ENCODE data around the gene ACTN1. TPM values are rescaled to one million over a fixed set of nuclear protein-coding genes. Genes with fewer than 3 reads are reported as not detected.
"Not testable (repeated sequence)": the region's sequence is repeated elsewhere in the genome, so short reads cannot be mapped to it uniquely, and the experiment has no call there.

Gene ACTN1
- total RNA-seq: 209 TPM

DNA sequence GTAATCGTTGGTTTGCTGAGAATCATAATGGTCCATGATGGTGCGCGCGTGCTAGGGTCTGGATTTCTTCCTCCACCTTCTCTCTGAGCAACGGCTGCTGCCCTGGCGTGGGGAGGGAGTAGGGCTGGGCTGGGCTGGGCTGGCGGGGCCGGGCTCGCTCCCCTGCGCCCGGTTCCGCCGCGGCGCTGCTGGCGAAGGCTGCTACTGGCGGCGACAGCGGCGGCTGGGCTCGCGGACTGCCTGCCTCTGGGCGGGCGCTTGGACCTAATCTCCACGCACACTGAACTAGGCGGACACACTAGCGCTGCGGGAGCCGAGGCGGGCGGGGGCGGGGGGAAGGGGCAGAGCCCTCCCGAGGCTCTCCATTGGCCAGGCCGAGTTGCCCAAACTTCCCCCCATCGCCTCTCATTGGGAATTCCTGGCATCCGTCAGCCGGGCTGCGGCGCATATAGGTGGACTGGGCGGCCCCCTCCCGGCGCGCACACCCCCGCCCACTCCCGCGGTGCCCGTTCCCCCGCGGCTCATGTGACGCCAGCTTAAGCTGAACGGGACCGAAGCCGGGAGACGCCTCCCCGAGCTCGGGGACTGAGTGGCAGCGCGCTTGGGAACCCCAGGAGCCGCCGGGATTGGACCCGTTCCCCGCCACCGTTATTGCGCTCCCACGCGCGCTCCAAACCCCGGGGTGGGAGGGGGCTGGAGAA, at the start of gene ACTN1:
TSS of gene ACTN1 (minus strand) at position 282 of the 701 bp plus-strand sequence. CDS start at position 36, 246 bp downstream.
- Histone ChIP-seq H3K9me3 (no peaks in the 10 kb centered on the region), H3K27me3 (no peaks in the 10 kb centered on the region), H3K4me3 (peak within 1 kb of the TSS; percentile 75 to 86), H3K36me3 (no peaks in the 10 kb centered on the region), H3K27ac (peak within 1 kb of the TSS; percentile 96), H3K4me1 (peaks cover 46% of the 10 kb centered on the region)
- TF ChIP-seq, protein P1, sequence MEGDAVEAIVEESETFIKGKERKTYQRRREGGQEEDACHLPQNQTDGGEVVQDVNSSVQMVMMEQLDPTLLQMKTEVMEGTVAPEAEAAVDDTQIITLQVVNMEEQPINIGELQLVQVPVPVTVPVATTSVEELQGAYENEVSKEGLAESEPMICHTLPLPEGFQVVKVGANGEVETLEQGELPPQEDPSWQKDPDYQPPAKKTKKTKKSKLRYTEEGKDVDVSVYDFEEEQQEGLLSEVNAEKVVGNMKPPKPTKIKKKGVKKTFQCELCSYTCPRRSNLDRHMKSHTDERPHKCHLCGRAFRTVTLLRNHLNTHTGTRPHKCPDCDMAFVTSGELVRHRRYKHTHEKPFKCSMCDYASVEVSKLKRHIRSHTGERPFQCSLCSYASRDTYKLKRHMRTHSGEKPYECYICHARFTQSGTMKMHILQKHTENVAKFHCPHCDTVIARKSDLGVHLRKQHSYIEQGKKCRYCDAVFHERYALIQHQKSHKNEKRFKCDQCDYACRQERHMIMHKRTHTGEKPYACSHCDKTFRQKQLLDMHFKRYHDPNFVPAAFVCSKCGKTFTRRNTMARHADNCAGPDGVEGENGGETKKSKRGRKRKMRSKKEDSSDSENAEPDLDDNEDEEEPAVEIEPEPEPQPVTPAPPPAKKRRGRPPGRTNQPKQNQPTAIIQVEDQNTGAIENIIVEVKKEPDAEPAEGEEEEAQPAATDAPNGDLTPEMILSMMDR (IDR thresholded peaks at IDR 0.05): no peak
- TF ChIP-seq POLR2A (IDR thresholded peaks at IDR 0.05) (peak in 1 of 2 donors; percentile 90), POLR2AphosphoS5 (IDR thresholded peaks at IDR 0.05; ENCODE audit: insufficient read depth in 1 of 2, low read depth in 1 of 2) (peak; percentile 88 to 96)
- intact Hi-C loops (cut with DNase I): loop anchor here (5.0 to 10.0 kb wide), 4 partner anchors 42 to 108 kb away; no protein-coding TSS in a partner anchor
- peak in 1 of 2 donors; percentile 98 for DNase-seq (ENCODE audit: extremely low spot score in 2 of 2)

DNA sequence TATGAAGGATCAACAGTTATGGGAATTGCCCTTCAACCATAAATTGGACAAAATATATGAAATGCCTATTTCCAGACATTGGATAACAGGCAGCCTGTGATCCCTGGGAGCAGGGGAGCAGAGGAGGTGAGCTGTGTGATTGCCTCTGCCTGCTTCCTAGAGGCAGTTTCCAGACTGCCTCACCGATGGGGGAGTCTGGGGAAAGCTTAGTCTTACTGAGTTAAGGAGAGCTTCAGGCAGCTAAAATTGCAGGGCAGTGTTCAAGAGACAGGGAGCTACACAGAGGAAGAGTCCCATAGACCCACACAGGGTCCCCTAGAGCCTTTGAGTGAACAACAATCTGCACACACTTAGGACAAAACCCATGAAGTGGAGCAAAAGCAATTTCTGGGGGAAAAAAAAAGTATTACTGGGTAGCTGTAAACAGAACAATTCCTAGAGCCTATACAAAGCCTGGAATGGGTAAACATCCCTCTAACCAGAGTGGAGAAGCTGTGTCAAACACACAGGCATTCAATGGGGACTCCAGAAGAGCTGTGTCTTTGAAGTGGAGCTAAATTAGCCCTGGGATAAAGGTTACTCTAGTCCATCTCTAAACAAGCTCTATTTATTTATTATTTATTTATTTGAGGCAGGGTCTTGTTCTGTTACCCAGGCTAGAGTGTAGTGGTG, 48.3 kb upstream of the ACTN1 start:
- no peaks in the 10 kb centered on the region for H3K4me1 ChIP-seq
- no peak overlapping the region for H3K27ac ChIP-seq
- intact Hi-C loops (cut with DNase I): no loop called here
- no peaks in the 10 kb centered on the region for H3K9me3 ChIP-seq
- no peaks in the 10 kb centered on the region for H3K27me3 ChIP-seq
- no peak for TF ChIP-seq POLR2A (IDR thresholded peaks at IDR 0.05)
- TF ChIP-seq, protein P1 (IDR thresholded peaks at IDR 0.05): no peak
- TF ChIP-seq POLR2AphosphoS5 (IDR thresholded peaks at IDR 0.05; ENCODE audit: insufficient read depth in 1 of 2, low read depth in 1 of 2): no peak
- DNase-seq (ENCODE audit: extremely low spot score in 2 of 2): no peak
- no peak overlapping the region for H3K4me3 ChIP-seq
- no peaks in the 10 kb centered on the region for H3K36me3 ChIP-seq

DNA sequence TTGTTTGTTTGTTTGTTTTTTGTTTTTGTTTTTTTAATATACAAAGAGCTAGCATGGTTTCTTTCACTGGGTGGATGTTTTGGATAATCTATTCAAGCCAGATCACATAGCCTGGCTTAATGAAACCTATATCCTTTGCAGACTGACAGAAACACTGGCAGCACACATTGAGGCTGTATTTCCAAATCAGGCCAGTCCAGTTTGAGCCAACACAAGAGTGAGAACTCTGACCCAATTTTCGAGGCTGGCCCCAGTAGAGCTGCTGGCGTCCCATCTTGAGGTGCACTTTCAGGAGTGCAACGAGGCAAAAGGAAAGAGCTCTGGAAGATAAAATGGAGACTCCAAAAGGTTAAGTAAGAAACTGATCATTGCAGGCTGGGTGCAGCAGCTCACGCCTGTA, 43.9 kb upstream of the ACTN1 start:
- no peak overlapping the region for H3K27ac ChIP-seq
- intact Hi-C loops (cut with DNase I): no loop called here
- no peak for DNase-seq (ENCODE audit: extremely low spot score in 2 of 2)
- H3K4me1 ChIP-seq: no peaks in the 10 kb centered on the region
- H3K9me3 ChIP-seq: no peaks in the 10 kb centered on the region
- no peak overlapping the region for H3K4me3 ChIP-seq
- H3K27me3 ChIP-seq: no peaks in the 10 kb centered on the region
- TF ChIP-seq, protein P1 (IDR thresholded peaks at IDR 0.05): no peak
- TF ChIP-seq POLR2A (IDR thresholded peaks at IDR 0.05): no peak
- no peak for TF ChIP-seq POLR2AphosphoS5 (IDR thresholded peaks at IDR 0.05; ENCODE audit: insufficient read depth in 1 of 2, low read depth in 1 of 2)
- no peaks in the 10 kb centered on the region for H3K36me3 ChIP-seq

DNA sequence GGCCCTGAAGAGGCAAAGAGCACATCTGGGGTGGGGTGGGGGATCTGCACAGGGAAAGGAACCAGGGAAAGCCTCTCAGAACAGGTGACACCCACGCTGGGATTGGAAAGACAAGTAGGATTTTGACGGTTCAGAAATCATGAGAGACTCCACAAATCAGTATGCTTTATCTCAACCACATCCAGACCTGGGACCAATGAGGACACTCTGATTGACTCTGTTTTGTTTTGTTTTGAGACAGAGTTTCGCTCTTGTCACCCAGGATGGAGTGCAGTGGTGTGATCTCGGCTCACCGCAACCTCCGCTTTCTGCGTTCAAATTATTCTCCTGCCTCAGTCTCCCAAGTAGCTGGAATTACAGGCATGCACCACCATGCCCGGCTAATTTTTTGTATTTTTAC, 43.0 kb upstream of the ACTN1 start:
- H3K9me3 ChIP-seq; H3K27ac ChIP-seq; H3K4me1 ChIP-seq; H3K36me3 ChIP-seq; DNase-seq (ENCODE audit: extremely low spot score in 2 of 2); H3K4me3 ChIP-seq; intact Hi-C loops (cut with DNase I); H3K27me3 ChIP-seq: not testable (repeated sequence)

DNA sequence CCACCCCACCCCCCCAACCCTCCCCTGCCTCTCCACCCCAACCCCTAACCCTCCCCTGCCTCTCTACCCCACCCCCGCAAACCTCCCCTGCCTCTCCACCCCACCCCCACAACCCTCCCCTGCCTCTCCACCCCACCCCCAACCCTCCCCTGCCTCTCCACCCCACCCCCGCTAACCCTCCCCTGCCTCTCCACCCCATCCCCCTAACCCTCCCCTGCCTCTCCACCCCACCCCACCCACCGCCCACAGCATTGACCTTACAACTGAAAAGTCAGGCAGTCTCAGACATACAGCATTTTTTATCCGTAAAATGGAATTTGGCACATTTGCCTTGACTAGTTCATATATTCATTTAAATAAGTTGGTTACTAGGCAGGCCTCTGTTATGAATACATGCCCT, 38.6 kb upstream of the ACTN1 start:
- TF ChIP-seq, protein P1 (IDR thresholded peaks at IDR 0.05): no peak
- TF ChIP-seq POLR2A (IDR thresholded peaks at IDR 0.05) (no peak), POLR2AphosphoS5 (IDR thresholded peaks at IDR 0.05; ENCODE audit: insufficient read depth in 1 of 2, low read depth in 1 of 2) (no peak)
- no peak for DNase-seq (ENCODE audit: extremely low spot score in 2 of 2)
- H3K4me3 ChIP-seq: no peak overlapping the region
- H3K27ac ChIP-seq: no peak overlapping the region
- H3K4me1 ChIP-seq: no peaks in the 10 kb centered on the region
- no peaks in the 10 kb centered on the region for H3K27me3 ChIP-seq
- no peaks in the 10 kb centered on the region for H3K9me3 ChIP-seq
- H3K36me3 ChIP-seq: no peaks in the 10 kb centered on the region
- intact Hi-C loops (cut with DNase I): no loop called here
